ENCODE data around the gene GRAMD4.
"Not testable (repeated sequence)": the region's sequence is repeated elsewhere in the genome, so short reads cannot be mapped to it uniquely, and the experiment has no call there.

The GRAMD4 gene

DNA sequence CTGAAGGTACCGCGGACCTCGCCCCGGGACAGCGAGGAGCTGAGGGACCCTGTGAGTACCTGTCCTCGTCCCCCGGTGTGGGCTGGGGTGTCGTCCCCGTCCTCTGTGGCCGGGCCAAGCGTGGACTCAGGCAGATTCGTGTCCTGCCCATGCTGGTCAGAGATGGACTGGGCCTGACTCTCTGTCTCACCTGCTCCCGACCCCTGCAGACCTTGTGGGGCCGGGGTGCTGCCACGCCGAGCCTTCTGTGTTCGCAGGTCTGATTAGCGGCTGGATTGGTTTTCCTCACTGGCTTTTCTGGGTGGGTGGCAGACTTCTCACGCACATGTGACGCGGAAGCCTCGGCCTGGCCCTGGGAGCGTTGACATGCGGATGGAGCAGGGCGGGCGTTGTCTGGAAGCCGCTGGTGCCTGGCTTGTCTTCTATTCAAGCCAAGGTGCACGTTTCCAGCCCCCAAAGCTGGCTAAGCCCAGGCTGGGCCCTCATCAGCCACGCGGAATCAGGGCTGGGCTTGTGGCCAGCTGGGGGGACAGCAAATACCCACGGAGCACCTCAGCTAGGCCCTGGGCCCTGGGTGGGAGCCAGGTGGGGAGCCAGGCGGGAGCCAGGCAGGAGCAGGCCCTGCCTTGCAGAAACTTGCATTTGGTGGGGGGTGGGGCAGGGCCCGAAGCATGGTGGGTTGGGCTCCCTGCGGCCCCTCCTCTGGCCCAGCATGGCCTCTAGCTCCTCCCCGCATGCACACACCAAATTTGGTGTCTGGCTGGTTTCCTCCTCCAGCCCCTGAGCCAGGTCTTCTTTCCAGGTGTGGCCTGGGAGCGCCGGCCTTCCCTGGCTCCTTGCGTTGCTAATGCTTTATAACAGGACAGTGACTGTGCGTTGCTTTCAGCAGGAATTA lies 7.0 kb downstream of the GRAMD4 start:
- H3K27me3 Mint-ChIP-seq, result no peaks in the 10 kb centered on the region
- no peaks in the 10 kb centered on the region for H3K9me3 Mint-ChIP-seq
- no peak overlapping the region for H3K4me3 Mint-ChIP-seq
- peaks cover 25 to 35% of the 10 kb centered on the region in 2 donors for H3K4me1 Mint-ChIP-seq
- no peak for ATAC-seq (replicated peaks)
- H3K27ac Mint-ChIP-seq, result no peak overlapping the region
- peaks cover 14 to 34% of the 10 kb centered on the region in 2 donors for H3K36me3 Mint-ChIP-seq
- no peak for DNase-seq

DNA sequence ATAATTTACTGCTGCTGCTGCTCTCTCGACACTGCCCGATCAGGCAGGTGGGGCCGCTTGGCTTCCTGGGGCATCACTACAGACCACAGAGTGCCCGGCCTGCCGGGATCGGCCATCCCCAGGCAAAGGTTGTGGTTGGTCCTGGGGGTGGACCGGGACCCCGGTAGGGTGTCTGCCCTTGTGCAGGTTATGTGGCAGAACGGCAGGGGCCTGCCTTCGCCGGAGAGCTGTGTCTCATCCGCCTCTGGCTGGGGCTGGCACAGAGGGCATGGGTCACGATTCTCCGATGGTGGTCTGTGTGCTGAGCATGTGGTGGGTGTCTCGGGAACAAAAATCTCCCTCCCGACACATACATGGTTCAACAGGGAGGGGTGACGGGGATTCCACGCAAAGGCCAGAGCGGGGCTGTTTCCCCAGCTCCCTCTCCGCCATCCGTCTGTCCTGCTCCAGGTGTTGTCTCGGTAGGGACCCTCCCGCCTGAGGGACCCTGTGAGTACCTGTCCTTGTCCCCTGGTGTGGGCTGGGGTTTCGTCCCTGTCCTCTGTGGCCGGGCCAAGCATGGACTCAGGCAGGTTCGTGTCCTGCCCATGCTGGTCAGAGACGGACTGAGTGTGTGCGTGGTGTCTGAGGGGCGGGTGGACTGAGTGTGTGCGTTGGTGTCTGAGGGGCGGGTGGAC lies 7.8 kb downstream of the GRAMD4 start:
- DNase-seq (no peak), ATAC-seq (replicated peaks) (no peak)
- no peaks in the 10 kb centered on the region for H3K27me3 Mint-ChIP-seq
- no peak overlapping the region for H3K27ac Mint-ChIP-seq
- H3K4me3 Mint-ChIP-seq, result no peak overlapping the region
- H3K9me3 Mint-ChIP-seq, result no peaks in the 10 kb centered on the region
- H3K36me3 Mint-ChIP-seq, result peaks cover 14 to 32% of the 10 kb centered on the region in 2 donors
- peaks cover 21 to 27% of the 10 kb centered on the region in 2 donors for H3K4me1 Mint-ChIP-seq

DNA sequence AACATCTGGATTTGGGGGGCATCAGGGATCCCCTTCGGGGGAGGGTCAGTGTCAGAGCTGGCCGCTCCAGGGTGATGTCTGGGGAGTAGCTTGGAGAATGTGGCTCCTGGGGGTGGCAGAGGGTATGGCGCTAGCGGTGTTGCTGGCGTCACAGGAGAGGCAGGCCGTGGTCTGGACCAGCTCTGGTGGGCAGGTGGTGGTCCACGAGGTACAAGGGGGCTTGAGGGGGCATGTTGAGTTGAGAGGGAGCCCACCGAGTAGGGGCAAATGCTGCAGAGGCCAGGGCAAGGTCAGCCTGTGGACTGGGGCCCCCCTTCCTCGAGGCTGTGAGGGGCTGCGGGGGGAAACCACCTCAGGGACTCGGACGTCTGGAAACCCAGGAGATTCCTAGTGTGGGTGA lies 8.6 kb downstream of the GRAMD4 start:
- DNase-seq, result no peak
- H3K4me1 Mint-ChIP-seq, result peaks cover 18 to 19% of the 10 kb centered on the region in 2 donors
- ATAC-seq (replicated peaks), result no peak
- H3K36me3 Mint-ChIP-seq, result peaks cover 14 to 33% of the 10 kb centered on the region in 2 donors
- H3K9me3 Mint-ChIP-seq, result no peaks in the 10 kb centered on the region
- H3K27me3 Mint-ChIP-seq, result no peaks in the 10 kb centered on the region
- no peak overlapping the region for H3K27ac Mint-ChIP-seq
- H3K4me3 Mint-ChIP-seq, result no peak overlapping the region

DNA sequence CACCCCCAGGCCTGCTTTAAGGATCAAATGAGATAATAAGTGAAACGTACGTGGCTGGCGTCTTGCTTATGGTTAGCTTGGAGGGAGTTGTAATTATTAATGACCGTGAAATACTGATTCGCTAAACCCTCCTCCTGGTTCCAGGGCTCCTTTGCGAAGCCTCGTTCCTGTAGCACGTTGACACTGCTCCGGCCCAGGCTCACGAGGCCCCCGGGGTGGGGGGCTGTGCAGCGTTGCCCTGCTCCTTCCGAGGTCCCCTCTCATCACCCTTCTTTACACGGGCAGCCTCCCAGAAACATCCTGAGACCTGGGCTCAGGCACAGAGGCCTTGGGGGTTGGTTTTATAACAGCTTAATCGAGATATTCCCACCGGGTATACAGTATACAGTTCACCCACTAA lies 9.1 kb downstream of the GRAMD4 start:
- Mint-ChIP-seq H3K9me3 (no peaks in the 10 kb centered on the region), H3K27ac (no peak overlapping the region), H3K27me3 (no peaks in the 10 kb centered on the region), H3K4me1 (peaks cover 15 to 19% of the 10 kb centered on the region in 2 donors), H3K36me3 (peaks cover 15 to 38% of the 10 kb centered on the region in 2 donors), H3K4me3 (no peak overlapping the region)
- no peak for ATAC-seq (replicated peaks)
- DNase-seq, result no peak

DNA sequence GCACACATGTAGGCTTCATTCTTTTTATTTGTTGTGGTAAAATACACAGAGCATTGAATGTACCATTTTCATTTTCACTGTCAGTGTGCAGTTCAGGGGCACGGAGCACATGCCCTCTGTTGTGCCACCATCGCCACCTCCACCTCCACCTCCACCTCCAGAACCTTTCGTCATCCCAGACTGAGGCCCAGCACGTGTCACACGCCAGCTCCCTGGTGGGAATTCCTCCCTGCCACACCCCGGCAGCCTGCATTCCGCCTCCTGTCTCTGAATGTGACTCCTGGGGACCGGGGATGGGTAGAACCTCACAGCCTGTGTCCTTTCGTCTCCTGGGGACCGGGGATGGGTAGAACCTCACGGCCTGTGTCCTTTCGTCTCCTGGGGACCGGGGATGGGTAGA lies 10.9 kb downstream of the GRAMD4 start:
- ATAC-seq (replicated peaks) (no peak), DNase-seq (no peak)
- Mint-ChIP-seq H3K4me1 (peaks cover 11 to 13% of the 10 kb centered on the region in 2 donors), H3K9me3 (no peaks in the 10 kb centered on the region), H3K27me3 (no peaks in the 10 kb centered on the region), H3K27ac (peak overlapping the region; percentile 84), H3K36me3 (peaks cover 13 to 34% of the 10 kb centered on the region in 2 donors), H3K4me3 (no peak overlapping the region)

DNA sequence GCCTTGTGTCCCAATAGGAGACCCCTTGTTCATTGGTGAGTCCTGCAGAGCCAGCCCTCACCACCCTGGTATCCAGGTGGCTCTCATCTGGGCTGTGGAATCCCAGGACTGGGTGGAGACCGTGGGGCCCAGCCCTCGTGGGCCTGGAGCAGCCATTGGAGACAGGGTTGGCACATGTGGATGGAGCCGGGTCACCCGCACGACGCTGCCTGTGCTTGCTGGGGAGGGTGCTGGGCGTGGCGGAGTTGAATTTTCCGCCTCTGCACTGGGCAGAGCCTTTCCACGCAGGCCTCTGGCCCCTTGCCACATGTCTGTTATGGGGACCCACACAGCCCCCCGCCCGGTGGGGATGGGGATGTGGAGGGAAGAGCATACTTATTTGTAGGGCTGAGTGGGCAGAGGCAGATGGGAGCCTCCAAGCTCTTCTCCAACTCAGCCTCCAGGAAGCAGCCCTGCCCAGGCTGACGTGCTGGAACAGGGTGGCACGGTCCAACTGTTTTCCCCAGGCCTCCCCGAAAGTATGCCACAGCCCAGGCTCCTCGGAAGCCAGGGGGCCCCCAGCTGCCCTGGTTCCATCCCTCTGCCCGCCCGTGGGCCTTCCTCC lies 12.6 kb downstream of the GRAMD4 start:
- Mint-ChIP-seq H3K27ac (no peak overlapping the region), H3K36me3 (peaks cover 11 to 33% of the 10 kb centered on the region in 2 donors), H3K4me1 (peaks cover 11 to 13% of the 10 kb centered on the region in 2 donors), H3K9me3 (no peaks in the 10 kb centered on the region), H3K27me3 (no peaks in the 10 kb centered on the region), H3K4me3 (no peak overlapping the region)
- no peak for DNase-seq
- ATAC-seq (replicated peaks), result no peak

DNA sequence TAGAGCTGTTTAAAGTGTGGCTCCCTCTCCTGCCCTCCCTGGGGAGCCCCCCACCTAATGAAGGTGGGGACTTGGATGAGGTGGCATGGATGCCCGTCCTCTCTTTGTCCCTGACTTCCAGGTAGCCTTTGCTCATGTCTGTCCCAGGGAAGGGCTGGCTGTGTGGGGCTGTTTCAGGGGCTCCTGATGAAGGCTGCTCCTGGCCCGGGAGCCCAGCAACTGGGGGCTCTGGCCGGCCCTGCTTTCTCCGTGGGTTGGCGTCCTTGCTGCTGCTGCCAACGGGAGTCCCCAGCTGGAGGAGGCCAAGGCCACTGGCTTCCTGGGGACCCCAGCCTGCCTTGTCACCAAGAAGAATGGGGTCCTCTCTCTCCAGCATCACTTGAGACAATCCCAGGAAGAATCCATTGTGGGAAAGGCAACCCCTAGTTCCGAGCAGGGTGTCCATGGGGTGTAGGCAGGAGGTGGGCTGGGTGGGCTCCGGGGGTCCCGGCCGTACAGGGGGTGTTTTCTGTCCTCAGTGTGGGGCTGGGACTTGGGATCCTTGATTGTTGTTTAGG lies 13.2 kb downstream of the GRAMD4 start:
- ATAC-seq (replicated peaks) (no peak), DNase-seq (no peak)
- Mint-ChIP-seq H3K4me3 (no peak overlapping the region), H3K4me1 (peaks cover 9 to 13% of the 10 kb centered on the region in 2 donors), H3K27ac (no peak overlapping the region), H3K36me3 (peaks cover 15 to 26% of the 10 kb centered on the region in 2 donors), H3K27me3 (no peaks in the 10 kb centered on the region), H3K9me3 (no peaks in the 10 kb centered on the region)

DNA sequence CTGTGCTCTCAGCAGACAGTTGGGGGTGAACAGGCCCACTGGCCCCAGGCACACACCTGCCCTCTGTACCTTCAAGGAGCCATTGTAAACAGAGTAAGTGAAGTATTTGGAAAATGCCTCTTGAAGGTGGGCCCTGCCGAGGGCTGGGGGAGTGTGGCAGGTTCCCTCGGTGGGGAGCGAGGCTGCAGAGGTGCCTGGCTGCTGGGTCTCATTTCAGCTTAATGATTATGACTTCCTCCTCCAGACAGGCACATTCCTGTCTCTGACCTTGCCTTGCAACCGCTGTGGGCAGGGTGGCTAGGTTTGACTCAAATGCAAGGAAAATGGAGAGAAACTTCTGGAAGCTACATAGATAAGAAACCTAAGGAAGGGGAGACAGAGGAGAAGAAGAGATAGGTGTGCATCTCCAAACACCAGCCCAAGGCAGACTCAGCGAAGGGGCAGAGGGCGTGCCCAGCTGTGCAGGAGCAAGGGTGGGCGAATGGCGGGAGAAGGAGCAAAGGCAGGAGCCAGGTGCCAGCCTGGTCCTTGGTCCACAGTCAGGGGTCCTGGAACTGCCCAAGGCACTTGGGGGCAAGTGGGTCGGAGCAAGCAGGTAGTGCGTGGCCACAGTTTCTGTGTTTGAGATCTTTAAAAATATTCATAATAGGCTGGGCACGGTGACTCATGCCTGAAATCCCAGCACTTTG lies 14.0 kb downstream of the GRAMD4 start:
- no peak overlapping the region for H3K4me3 Mint-ChIP-seq
- H3K9me3 Mint-ChIP-seq, result no peaks in the 10 kb centered on the region
- DNase-seq, result no peak
- H3K36me3 Mint-ChIP-seq, result peaks cover 15 to 26% of the 10 kb centered on the region in 2 donors
- peak overlapping the region; percentile 87 for H3K27ac Mint-ChIP-seq
- H3K4me1 Mint-ChIP-seq, result peaks cover 9 to 19% of the 10 kb centered on the region in 2 donors
- no peak for ATAC-seq (replicated peaks)
- H3K27me3 Mint-ChIP-seq, result no peaks in the 10 kb centered on the region

DNA sequence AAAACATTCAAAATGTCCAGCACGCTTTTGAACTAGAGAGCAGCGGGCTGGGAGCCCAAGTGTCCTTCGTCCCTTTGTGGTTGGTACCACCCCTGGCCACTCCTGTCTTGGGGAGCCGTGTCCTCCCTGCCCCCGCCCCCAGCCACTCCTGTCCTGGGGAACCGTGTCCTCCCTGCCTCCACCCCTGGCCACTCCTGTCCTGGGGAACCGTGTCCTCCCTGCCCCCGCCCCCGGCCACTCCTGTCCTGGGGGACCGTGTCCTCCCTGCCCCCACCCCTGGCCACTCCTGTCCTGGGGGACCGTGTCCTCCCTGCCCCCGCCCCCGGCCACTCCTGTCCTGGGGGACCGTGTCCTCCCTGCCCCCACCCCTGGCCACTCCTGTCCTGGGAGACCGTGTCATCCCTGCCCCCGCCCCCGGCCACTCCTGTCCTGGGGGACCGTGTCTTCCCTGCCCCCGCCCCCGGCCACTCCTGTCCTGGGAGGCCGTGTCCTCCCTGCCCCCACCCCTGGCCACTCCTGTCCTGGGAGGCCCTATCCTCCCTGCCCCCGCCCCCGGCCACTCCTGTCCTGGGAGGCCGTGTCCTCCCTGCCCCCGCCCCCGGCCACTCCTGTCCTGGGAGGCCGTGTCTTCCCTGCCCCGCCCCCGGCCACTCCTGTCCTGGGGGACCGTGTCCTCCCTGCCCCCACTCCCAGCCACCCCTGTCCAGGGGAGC lies 14.9 kb downstream of the GRAMD4 start:
- peaks cover 14 to 30% of the 10 kb centered on the region in 2 donors for H3K36me3 Mint-ChIP-seq
- not testable (repeated sequence) for H3K27ac Mint-ChIP-seq; ATAC-seq (replicated peaks)

DNA sequence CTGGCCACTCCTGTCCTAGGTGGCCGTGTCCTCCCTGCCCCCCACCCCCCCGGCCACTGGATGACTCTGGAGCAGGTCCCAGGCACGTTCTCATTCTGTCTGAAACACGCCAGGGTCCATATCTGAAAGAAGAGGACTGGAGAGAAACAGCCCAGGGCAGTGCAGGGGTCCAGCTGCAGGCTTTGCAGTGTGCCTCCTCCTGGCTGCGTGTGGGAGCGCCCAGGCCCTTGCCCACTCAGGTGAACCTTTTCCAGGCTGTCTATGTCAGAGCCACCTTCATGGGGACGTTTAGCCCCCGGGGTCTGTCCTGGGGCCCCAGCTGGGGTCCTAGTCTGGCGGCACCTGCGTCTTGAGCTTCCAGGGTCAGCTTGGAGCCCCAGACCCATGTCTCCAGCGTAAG lies 15.6 kb downstream of the GRAMD4 start:
- H3K27ac Mint-ChIP-seq, result no peak overlapping the region
- ATAC-seq (replicated peaks) (no peak), DNase-seq (no peak)
- no peaks in the 10 kb centered on the region for H3K27me3 Mint-ChIP-seq
- H3K36me3 Mint-ChIP-seq, result peaks cover 17 to 31% of the 10 kb centered on the region in 2 donors
- H3K4me1 Mint-ChIP-seq, result peaks cover 10 to 17% of the 10 kb centered on the region in 2 donors
- no peak overlapping the region for H3K4me3 Mint-ChIP-seq
- H3K9me3 Mint-ChIP-seq, result no peaks in the 10 kb centered on the region

More for the DNA sequence above, 14.9 kb downstream of the GRAMD4 start:
- not testable (repeated sequence) for H3K27me3 Mint-ChIP-seq, H3K9me3 Mint-ChIP-seq, H3K4me3 Mint-ChIP-seq, DNase-seq
- peaks cover 11 to 19% of the 10 kb centered on the region in 2 donors for H3K4me1 Mint-ChIP-seq

DNA sequence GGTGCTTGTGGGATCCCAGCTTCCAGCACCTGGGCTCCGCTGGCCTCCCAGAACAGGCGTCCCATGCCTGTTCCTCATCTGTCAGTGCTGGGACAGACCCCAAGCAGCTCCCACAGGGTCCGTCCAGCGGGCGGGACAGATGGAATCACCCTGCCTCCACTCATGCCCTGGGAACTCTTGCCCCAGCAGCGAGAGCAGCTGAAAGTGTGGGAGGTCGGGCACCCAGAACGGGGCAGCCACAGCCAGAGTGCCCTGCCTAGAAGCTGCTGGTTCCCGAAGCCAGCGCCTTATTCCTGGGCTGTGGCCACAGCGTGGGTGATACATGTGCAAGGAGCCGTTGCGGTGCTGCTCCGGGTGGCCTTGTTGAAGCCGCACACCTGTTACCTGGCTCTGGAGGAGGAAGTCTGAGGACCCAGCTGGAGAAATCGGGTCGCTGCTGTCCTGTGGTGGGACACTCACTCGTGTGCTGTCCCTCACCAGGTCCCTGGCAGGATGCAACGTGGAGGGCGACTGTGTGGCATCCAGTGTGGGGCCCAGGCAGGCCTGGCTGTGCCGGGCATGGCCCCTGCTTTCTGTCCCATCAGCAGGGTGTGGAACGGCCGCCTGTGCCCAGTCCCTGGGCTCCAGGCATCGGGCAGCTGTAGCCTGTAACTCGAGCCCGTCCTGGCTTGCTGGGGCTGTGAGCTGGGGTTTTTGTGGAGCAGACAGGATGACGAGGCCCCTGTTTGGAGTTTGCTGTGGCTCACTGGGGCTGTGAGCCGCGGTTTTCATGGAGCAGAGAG lies 16.2 kb downstream of the GRAMD4 start:
- no peak overlapping the region for H3K27ac Mint-ChIP-seq
- peaks cover 16 to 34% of the 10 kb centered on the region in 2 donors for H3K36me3 Mint-ChIP-seq
- peaks cover 13 to 15% of the 10 kb centered on the region in 2 donors for H3K4me1 Mint-ChIP-seq
- DNase-seq, result no peak
- H3K4me3 Mint-ChIP-seq, result no peak overlapping the region
- no peak for ATAC-seq (replicated peaks)
- no peaks in the 10 kb centered on the region for H3K27me3 Mint-ChIP-seq
- H3K9me3 Mint-ChIP-seq, result no peaks in the 10 kb centered on the region

DNA sequence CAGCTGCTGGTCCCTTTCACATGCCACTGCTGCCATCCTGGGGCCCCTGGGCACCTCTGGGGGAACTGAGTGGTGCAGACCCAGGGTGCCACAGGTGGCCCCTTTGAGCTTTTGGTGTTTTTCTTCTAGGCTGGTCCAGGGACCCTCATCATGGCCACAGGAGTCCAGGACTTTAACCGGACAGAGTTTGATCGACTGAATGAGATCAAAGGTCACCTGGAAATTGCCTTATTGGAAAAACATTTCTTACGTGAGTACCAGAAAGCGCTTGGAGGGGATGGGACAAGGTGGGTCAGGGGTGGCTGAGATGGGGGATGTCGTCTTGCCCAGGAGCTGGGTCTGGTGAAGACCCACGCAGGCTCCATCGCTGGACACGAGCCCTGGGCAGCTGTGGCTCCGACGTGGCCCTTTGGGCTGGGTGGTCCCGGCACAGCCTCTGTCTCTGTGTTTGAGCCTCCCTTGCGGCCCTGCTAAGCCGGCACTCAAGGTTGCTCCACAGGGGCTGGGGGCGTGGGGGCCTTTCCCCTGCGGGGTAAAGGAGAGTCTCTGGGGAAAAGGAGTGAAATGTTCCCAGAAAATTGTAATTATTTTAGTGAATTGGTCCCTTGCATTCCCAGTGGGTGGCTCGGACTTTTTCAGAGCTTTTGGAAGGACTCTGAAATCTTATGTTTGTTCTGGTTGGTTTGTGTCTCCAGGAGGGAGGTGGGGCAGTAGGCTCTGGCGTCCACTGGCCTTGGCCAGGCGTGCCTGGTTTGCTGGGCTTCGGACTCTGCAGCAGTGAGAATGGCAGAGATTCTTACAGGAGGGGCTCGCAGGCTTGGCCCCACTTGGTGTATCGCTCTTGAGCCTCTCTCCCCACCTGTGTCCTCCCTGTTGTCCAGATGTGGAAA lies 17.8 kb downstream of the GRAMD4 start:
- peaks cover 19 to 25% of the 10 kb centered on the region in 2 donors for H3K4me1 Mint-ChIP-seq
- no peaks in the 10 kb centered on the region for H3K27me3 Mint-ChIP-seq
- H3K36me3 Mint-ChIP-seq, result peaks cover 22 to 39% of the 10 kb centered on the region in 2 donors
- H3K4me3 Mint-ChIP-seq, result no peak overlapping the region
- peaks cover 3% of the 10 kb centered on the region in 2 donors for H3K9me3 Mint-ChIP-seq
- DNase-seq, result no peak
- H3K27ac Mint-ChIP-seq, result no peak overlapping the region
- no peak for ATAC-seq (replicated peaks)
